GM19023 (cell line): ENCODE results near the gene SERPINB5.

ENCODE experiments used
- ATAC-seq: cut with Tn5 transposase; IDR thresholded peaks from one replicate; pipeline ENCODE4 v1.9.1; 2021; ENCODE audit warnings: mild to moderate bottlenecking, moderate library complexity; ENCODE audit not compliant: unreplicated experiment

The SERPINB5 gene

GRCh38 chr18:63520053-63520685 is 43.4 kb downstream of the SERPINB5 start:
- no peak for ATAC-seq

- ATAC-seq, result no peak
Measured at GRCh38 chr18:63523660-63524059, 46.9 kb downstream of the SERPINB5 start.

- no peak for ATAC-seq
Measured at GRCh38 chr18:63527251-63527650, 50.5 kb downstream of the SERPINB5 start.

GRCh38 chr18:63528863-63529492 is 52.2 kb downstream of the SERPINB5 start:
- no peak for ATAC-seq

- ATAC-seq, result no peak
Measured at GRCh38 chr18:63532471-63532870, 55.7 kb downstream of the SERPINB5 start.

GRCh38 chr18:63534615-63535014 is 57.9 kb downstream of the SERPINB5 start:
- ATAC-seq, result no peak

- ATAC-seq, result no peak
Measured at GRCh38 chr18:63539904-63540510, 63.2 kb downstream of the SERPINB5 start.

- ATAC-seq, result no peak
Measured at GRCh38 chr18:63542069-63542468, 65.3 kb downstream of the SERPINB5 start, which contains the start of gene SERPINB12. Gene SERPINB12, plus strand, starts transcription at chr18:63542369. Its CDS starts 13,791 bp downstream, at chr18:63556160.

GRCh38 chr18:63544017-63544416 is 67.3 kb downstream of the SERPINB5 start:
- no peak for ATAC-seq

- no peak for ATAC-seq
Measured at GRCh38 chr18:63545000-63545399, 68.2 kb downstream of the SERPINB5 start.

- ATAC-seq, result no peak
Measured at GRCh38 chr18:63550068-63550467, 73.3 kb downstream of the SERPINB5 start.

GRCh38 chr18:63551769-63552168 is 75.0 kb downstream of the SERPINB5 start:
- ATAC-seq, result no peak

GRCh38 chr18:63552581-63552980 is 75.8 kb downstream of the SERPINB5 start:
- no peak for ATAC-seq

- ATAC-seq, result no peak
Measured at GRCh38 chr18:63553081-63553480, 76.3 kb downstream of the SERPINB5 start.
